NCI-H1048 (cell line): ENCODE results near the gene PRPF19.

Source experiments
- DNase-seq: peaks from one replicate; lab custom pipeline; 2025; lab: John Stamatoyannopoulos, UW

PRPF19 gene

DNA sequence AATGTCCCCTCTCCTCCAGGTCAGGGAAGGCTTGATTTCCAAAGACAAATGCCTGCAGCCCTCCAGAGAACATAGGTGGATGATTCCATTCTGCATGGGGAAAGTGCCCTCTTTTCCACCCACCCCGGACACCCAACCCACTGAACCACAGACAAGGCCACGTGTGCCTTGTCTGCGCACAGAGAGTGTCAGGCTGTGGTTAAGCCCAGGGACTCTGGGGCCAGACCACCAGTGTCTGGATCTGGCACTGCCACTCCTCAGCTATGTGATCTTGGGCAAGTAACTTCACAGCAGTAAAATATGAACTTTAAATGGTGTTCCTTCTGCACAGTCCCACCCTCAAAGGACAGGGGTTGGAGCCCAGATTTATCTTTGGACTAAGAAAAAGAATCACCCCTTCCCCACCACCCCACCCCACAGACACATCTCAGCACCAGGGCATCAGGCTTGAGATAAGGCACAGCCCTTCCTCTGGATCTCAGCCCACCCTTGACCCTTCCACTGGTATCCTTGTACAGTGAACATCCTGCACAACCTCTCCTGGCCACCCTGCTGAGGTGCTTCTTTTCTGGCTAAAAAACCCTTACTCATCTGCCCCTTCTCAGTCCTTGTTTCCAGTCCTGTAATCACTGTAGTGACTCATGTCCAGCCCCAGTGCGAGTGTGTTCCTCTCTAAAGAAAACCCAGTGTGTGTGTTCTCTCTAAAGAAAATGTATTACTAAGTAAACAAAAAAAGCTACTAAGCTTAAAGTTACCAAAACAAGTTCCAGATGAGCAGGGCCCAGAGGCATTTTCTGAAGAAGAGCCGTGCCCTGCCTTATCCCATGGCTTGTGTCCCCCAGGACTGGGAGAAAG, 48.8 kb downstream of the PRPF19 start:
- no peak for DNase-seq

DNA sequence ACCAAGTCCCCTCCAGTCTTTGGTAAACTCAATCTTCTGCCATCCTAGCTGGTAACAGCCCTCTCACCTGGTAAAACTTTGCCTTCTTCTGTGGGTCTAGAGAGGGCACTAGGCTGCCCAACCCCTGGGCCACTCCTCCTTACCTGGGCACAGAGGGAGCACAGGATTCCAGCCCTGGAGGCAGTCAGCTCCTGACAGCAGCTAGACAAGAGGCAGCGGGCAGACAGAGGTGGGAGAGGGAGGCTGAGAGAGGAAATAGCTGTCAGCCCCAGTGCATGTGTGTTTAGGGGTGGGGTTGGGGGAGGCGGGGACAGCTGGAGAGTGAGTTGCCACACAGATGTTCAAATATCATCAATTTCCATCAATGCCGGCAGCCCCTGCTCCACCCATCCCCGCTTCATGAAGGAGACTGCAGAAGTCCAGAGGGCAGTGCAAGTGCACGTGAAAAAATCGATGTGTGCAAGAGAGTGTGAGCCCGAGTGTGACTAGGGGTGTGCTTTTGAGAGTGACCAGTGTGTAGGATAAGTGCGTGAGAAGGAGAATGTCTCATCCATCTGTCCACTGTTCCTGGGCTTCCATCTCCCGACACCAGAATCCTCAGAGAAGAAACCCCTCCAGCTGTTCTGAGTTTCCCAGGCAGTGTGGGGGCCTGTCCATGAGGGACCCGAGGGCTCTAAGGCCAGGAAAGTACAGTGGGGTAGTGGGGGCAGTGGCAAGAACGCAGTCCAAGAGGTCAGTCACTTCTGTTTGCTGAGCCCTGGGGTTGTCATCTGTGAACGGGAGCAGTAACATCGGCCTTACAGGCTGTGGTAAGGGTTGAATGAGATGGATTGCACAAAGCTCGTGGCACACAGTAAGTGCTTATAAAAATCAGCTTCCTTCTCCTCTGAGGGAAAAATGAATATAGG, 50.4 kb downstream of the PRPF19 start, which contains the start of gene PTGDR2:
Gene PTGDR2 (minus strand): TSS at position 225 of the 908 bp plus-strand sequence. CDS start 2,228 bp downstream, outside the sequence.
- no peak for DNase-seq

DNA sequence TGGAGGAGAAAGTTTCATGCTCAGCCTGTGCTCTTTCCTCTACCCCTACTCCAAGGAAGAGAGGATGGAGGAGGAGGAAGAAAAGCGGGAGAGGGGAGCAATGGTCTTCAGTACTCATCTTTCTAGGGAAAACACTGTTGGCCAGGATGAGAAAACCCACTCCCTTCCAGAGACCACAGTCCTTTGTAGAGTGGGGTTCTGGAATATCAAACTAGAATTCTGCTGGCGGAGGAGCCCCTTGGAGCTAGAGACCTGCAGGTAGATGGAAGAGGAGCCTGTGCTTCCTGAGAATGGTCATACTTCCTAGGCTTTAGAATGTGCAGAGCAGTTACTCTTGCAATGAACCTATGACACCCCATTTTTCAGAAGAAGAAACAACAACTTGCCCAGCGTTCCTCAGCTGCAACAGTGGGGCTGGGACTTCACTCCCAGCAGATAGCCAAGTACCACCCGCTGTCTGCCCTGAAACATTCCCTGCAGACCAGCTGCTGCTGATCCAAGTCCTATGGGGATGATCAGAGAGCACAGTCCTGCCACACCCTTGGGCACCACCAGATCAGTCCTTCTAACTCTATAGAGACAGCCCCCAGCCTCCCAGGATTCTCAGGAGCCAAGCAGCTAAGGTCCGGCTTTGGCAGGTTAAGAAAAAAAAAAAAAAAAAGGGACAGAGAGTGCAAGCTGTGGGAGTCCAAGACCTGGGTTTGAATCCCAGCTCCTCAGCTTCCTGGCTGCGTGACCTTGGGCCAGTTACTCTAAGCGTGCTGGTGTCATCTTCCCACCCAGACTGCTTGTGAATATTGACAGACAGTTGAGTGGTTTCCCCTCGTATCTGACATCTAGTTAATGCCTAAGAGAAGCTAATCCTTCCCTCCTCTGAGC, 51.3 kb downstream of the PRPF19 start:
- no peak for DNase-seq

DNA sequence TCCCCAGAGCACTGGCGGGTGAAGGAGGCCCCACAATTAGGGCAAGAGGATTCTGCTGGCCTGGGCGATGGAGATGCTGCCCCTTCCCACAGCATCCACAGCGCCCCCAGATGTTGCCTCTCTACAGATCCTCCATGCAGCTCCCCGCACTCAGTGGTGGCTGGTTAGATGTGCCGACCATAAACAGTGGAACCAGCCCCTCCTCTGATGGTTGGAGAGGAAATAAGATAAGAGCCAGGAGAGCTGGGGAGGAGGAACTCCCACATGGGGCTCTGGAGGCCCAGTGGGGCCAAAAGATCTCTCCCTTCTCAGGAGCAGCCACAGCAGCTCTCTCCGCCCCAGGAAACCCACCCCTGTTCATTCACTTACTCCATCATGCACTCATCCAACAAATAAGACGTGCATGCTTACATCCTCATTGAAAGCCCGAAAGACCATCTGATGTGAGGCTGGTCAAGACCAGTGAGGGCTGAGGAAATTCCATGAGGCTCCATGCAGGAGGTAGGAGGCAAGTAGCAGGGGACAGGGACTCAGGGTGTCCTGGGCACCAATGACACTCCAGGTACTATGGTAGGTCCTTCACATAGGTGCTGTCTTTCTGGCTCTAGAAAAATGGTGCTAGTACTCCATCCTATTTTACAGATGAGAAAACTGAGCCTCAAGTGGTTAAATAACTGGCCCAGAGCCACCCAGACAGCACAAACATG, 52.1 kb downstream of the PRPF19 start:
- no peak for DNase-seq

DNA sequence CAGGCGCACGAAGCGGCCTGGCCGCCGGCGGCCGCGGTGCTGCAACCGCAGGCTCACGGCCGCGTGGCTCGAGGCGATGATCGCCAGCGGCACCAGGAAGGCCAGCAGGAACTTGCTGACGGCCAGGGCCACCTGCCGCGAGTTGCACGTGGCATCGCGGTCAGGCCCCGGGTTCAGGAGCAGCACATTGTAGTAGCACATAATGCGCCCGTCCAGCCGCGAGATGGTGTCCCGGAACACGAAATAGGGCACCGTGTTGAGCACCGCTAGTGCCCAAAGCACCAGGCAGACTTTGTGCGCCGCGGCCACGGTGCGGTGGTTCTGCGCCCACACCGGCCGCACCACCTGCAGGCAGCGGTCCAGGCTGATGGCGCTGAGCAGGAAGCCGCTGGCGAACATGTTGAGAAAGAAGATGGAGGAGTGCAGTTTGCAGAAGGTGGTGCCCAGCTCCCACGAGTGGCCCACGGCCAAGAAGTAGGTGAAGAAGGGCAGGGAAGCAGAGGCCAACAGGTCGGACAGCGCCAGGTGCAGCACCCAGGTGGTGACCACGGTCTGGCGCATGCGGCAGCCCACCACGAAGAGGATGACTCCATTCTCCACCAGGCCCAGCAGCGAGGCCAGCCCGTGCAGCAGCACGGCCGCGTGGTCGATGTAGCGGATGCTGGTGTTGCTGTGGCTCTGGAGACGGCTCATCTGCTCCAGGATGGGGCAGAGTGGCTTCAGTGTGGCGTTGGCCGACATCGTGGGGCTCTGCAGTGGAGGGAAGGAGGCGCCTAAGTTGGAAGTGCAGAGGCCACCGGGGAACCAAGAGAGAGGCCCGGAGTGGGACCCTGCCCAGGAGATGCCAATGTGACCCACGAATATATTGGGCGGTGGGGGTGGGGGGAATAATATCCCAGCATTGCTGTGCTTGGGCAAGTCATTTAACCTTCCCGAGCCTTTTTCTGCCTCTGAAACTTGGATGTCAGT, 53.1 kb downstream of the PRPF19 start:
- no peak for DNase-seq

DNA sequence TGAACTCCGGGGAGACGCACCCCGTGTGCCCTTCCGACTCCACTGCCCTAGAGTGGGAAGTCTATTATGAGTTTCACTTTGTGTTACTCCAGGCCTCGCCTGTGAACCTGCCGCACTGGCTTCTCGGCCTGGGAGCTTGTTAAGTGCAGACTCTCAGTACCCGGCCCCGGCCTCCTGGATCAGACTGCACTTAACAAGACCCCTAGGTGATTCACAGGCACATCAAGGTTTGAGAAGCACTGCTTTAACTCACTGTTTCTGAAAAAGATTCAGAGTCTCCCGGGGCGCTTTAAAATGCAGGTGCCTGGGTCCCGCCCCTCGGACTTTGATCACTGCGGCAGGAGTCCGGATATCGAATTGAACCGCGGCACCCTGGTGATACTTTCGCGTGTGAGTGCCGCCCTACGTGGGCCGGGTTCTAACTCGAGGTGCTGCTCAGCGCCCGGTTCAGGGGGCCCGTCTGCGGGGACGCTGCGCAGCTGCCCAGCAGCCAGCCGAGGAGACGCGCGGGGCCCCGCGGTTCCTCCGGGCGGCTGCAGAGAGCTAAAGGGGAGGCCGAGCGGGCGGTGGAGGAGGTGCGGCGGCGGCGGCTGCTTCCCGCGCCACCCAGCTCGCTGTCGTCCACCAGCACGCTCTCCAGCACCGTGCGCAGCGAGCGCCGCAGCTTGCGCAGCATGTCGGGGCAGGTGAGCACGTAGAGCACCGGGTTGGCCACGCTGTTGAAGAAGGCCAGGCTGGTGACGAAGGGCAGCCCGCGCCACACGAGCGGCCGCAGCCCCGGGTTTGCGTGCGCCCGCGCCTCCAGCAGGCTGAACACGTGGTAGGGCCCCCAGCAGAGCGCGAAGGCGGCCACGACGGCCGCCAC, 54.0 kb downstream of the PRPF19 start:
- DNase-seq: no peak

DNA sequence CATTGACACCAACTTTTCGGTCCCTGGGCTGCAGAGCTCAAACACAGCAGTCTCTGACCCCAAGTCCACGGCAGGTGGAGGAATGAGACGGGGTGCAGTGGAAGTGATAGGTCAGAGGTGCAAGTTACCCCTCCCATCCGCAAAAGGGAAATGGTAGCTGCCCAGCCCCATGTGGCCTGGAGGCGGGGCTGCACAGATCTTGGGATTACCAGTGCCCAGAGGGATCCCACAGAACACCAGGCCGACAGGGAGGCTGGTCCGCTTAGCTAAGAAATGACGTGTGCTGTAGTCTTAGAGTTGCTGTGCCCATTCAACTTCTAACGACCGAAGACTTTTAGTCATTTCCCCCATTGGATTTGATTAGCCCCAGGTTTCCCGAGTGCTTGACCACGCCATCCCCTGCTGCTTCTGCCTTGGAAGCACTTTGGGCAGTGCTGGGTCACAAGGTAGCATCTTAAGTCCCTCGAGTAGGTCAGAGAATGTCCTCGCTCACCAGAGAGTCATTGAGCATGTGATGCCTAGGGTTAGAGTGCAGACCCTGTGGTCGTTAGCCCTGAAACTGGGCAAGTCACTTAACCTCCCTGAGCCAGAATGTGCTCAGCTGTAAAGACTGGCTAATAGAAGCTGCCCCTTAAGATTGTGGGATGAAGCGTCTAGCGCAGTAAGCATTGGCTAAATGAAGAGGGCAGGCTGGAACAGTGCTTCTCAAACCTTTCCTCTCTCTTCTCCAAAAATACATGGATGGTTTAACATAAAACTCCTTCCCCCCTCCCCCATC, 54.9 kb downstream of the PRPF19 start:
- DNase-seq: no peak

DNA sequence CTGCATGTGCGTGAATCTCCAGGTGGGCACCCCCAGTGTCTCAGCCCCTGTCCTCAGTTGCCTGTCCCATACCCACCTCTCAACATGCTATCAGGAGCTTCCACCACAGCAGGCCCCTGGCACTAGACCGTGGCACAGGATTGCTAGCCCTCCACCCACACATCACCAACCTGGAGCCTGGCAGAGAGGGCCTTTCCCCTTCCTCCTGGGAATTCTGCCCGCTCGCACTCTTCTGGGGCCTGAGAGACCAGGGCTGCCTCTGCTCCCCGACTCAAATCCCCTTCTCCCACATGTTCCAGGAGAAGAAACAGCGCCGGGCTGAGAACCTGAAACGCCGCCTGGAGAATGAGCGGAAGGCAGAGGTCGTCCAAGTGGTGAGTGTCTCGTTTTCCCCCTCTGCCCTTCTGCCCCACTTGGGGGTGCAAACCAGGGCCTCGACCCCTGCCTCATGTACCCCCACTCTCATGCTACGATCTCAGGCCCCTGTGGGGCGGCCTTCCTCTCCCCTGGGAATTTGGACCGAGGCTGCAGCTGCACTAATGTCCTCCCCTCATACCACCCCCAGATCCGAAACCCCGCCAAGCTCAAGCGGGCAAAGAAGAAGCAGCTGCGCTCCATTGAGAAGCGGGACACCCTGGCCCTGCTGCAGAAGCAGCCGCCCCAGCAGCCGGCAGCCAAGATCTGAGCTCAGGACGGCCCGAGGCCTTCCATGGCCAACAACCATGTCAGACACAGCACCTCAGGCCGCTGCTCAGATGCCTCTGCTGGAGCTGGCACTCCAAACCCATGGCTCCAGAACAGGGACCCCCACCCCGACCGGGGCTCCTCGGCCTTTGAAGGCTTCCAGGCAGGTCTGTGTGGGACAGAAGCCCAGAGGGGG, 56.5 kb downstream of the PRPF19 start:
- no peak for DNase-seq

DNA sequence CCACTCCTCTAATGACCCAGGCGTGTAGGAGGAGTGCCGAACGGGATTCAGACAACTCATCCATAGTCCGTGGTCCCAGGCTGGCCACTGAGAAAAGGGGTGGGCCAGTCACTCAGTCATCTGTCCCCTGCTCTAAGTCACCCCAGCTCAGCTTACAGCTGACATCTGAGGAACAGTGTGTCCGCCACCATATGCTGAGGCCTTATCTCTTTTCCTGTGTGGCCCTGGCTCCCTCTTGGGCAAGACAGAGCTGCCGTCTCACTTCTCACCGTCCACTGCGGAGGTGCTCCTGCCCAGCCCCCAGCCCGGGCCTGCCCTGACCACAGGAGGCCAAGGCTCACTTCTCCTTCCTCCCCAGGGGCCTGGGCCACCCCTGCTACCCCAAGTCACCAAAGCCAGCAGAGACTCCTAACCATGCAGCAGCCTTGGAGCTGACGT, 57.7 kb downstream of the PRPF19 start:
- DNase-seq: no peak

DNA sequence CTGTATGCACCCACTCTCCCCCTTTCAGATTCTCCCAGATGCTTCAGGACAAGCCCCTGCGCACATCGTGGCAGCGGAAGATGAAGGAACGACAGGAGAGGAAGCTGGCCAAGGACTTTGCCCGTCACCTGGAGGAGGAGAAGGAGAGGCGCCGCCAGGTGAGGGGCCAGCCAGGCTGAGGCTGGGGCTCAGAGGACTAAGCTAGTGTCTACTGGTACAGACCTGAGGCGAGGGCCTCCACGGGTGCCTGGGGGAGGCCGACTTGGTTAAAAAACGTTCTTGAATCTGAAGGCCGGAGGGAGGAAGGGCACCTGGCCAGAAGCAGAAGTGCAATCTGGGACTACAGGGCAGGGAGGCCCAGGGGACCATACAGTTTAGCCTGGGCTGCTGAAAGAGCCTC, 58.5 kb downstream of the PRPF19 start:
- DNase-seq: no peak

DNA sequence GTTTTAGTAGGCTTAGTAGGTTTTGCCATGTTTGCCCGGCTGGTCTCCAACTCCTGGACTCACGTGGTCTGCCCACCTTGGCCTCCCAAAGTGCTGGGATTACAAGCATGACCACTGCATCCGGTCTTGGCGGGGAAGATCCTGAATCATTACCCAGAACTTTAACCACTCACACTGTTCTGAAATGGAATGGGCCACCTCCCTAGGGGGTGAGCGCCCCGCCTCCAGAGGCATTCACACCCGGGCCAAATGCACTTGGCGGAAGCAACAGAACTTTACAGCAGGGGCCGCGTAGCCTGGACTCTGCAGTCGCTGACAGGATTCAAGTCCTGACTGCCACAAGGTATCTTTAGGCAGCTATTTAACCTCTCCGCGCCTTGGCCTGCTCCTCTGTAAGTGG, 59.1 kb downstream of the PRPF19 start:
- no peak for DNase-seq

DNA sequence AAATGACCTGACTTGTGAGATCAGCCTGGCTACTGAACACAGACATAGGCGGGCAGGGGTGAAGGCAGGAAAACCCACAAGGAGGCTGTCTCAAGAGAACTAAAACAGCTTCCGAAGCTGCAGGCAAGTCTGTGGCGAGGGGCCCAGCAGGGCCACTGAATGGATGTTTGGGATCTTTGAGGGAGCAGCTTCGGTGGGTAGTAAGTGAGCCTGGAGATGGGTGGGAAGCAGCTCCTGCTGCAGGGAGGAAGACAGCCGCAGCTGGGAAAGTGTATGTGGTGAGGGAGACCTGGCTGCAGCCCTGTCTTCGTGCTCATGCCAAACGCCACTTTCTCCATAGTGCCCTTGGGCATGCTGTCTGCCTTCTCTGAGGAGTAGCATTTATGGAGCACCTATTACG, 61.0 kb downstream of the PRPF19 start:
- DNase-seq: no peak

DNA sequence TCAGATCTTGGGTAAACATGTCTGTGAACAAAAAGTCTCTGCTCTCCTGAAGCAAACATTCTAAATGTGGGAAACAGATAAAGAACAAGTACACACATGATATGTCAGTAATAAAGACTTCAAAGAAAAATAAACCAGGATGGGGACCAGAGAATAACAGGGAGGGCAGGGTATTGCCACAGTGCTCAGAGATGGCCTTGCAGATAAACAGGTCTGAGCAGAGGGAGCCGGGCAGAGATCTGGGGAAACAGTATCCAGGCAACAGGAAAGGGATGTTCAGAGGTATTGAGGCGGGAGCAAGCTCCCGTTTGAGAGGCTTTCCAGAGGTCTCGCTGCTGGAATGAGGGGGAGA, 61.5 kb downstream of the PRPF19 start:
- no peak for DNase-seq

DNA sequence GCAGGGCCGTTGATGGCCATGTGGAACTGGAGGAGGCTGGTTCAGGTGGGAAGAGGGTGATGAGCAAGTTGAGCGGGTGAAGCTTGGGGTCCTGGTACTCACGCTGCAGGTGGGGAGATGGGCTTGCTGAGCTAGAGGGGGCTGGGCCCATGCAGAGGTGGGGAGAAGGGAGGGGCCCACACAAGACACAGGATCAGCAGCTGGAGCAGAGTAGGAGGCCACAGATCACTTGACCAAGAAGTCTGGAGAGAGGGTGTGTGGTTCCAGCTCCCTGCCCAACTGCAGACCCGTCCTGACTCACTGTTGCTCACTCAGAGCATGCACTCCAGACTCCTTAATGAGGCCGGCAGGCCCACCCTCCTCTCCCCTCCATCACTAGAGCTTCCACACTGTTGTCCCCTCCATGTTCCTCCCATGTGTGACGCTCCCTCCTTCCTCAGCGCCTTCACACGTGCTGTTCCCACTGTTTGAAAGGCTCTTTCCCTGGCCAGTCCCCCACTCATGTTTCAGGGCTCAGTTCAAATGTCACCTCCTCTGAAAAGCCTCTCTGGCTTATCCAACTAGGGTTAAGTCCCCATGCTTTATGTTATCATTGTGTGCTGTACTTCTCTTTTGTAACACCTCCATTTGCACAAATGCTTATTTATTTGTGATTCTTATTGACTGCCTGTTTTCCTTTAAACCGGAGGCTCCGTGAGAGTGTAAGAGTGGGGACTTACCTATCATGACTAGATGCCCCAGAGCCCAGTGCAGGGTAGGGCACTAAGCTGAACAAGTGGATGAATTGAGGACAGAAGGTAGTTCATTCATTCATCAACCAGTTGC, 62.1 kb downstream of the PRPF19 start:
- DNase-seq: no peak

DNA sequence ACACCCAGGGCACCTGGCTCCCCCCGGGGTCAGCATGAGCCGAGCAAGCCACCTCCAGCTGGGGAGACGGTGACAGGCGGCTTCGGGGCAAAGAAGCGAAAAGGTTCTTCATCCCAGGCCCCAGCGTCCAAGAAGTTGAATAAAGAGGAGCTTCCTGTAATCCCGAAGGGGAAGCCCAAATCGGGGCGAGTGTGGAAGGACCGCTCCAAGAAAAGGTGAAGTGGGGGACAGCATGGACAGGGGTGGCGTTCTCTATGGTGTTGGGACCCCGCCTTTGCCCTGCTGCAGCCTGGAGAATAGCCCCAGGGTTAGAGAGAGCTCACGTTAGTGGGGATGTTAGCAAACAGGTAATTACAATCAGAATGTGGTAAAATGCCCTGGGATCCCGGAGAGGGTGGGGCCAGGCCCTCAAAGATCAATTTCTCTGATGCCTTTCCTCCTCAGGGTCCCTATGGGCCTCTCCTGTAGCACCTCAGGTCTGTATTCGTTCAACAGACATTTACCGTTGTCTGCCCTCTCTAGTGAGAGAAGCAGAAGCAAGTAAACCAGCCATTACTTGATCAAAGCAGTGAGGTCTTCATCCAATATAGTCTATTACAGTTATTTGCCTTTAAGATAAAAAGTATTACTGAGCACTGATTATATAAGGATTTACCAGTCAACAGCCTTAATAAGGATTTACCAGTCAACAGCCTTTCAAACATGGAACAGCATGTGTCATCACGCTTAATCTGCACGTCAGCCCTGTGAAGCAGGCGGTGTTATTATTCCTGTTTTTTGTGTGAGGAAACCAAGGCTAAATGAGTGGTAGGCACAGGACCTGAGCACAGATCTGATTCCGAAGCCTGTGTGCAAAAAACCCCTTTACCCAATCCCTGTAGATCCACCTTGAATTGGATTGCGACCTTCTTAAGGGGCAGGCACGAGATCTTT, 63.5 kb downstream of the PRPF19 start:
- no peak for DNase-seq
